HG02852 (cell line): ENCODE measurements around the gene CELF4.

ENCODE experiments used
- ATAC-seq: cut with Tn5 transposase; IDR thresholded peaks from one replicate; pipeline ENCODE4 v1.9.1; 2021; ENCODE audit warnings: mild to moderate bottlenecking, moderate library complexity; ENCODE audit not compliant: unreplicated experiment

CELF4 gene

DNA sequence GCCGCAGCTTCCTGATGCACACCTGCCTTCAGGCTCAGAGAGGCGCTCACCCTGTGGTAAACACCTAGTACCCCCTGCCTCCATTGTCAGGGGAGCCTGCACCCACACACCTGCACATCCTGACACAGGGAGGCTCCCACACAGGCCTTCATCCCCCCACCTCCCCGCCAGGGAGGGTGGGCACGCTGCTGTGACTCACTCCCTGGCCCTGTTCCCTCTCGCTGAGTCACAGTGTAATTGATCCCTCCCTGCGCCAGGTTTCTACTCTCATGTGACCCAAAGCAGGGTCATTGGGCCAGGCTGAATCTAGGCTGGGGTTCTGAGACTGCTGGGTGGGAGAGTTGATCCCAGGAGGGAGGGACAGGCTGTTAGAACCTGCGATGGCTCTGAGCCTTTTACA, 8.5 kb upstream of the CELF4 start:
- no peak for ATAC-seq

DNA sequence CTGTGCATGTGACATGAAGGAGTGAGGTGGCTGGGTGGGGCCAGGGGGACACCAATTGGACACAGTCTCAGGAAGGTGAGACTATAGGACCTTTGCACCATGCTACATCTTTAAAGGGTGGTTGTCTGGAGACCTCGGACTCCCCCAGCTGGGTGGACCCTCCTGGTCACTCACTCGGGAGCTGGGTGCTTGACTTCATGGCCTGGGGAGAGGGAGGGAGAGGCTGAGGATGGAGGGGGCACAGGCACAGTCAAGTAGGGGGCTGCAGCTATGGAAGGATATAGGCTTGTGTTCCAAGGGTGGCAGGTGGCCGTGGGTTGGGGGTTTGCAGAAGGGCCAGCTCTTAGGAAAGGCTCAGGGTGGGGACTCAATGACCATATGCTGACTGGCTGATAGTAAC, 7.1 kb upstream of the CELF4 start:
- no peak for ATAC-seq

DNA sequence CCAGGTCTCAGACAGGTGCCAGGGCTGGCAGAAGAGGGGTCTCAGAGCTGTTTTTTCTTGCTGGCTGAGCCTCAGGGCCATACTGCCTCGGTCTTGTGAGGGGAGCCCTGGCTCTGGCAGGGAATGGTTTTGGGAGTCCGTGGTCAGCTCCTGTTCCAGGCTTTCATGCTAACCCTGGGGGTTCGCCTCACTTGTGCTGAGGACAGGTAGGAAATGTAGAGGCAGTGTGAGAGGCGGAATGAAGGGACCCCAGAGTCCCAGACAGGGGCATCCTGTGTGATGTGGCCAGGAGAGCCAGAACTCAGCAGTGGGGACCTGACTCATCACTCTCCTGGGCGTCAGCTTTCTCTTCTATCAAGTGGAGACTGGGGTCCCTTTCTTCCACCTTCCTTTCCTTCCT, 5.7 kb upstream of the CELF4 start:
- ATAC-seq, result no peak

DNA sequence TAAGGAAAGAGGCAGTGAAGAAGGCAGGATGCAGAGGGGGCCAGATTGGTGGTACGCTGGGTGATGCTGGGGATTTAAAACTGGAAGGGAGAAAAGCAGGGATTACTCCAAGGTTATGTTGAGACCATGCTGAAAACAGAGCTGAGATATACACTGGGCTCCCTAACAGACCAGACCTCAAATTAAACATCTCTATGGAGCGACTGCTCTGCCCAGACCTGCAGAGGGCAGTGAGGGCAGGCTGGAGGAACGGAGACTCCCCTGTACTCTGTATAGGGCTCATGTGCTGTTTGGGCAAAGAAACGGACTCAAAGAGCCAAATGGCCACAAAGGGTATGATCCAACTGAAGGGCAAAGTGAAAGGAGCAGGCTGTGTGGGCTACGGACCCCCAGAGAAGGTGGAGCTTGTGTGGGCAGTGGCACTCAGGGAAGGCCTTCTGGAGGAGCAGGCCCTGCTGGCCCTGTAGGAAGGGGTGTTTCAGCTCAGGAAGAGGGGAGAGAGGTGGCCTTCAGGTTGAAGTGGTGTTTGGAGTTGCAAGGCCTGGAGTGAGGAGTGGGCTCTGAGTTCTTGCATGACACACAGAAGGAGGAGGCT, 4.8 kb upstream of the CELF4 start:
- ATAC-seq, result no peak

DNA sequence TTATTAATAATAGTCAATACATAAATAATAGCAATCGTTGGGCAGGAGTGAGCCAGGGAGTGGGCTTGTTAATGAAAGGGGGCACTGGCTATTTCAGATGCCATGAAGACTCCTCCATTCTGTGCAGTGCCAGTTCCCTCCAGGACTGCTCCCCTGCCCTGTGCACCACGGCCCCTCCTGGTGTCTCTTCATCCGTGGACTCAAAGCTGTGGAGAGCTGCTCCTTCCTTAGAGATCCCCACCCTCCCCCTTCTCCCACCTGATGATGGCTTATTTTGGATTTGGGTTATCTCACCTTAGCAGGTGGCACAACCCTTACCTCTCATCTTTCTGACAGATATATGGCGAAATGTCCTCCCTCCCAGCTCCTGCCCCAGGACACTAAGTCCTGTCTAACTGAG, 3.1 kb upstream of the CELF4 start:
- no peak for ATAC-seq

DNA sequence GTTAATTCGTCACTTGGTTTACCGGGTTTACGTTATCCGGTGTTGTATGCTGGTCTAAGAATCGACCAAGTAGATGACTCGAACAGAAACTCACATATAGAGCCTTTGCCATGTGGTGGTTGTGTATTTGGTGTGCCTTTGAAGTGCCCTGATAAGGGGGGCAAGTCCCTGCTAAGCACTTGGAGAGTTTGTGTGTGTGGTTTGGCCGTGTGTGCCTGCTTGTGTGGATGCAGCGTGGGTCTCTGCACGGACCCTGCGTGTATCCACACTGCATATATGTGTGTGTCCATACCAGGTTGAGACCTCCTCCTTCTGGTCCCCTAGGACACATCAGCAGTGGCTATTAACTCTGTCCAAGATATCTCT, 2.4 kb upstream of the CELF4 start:
- ATAC-seq, result no peak

DNA sequence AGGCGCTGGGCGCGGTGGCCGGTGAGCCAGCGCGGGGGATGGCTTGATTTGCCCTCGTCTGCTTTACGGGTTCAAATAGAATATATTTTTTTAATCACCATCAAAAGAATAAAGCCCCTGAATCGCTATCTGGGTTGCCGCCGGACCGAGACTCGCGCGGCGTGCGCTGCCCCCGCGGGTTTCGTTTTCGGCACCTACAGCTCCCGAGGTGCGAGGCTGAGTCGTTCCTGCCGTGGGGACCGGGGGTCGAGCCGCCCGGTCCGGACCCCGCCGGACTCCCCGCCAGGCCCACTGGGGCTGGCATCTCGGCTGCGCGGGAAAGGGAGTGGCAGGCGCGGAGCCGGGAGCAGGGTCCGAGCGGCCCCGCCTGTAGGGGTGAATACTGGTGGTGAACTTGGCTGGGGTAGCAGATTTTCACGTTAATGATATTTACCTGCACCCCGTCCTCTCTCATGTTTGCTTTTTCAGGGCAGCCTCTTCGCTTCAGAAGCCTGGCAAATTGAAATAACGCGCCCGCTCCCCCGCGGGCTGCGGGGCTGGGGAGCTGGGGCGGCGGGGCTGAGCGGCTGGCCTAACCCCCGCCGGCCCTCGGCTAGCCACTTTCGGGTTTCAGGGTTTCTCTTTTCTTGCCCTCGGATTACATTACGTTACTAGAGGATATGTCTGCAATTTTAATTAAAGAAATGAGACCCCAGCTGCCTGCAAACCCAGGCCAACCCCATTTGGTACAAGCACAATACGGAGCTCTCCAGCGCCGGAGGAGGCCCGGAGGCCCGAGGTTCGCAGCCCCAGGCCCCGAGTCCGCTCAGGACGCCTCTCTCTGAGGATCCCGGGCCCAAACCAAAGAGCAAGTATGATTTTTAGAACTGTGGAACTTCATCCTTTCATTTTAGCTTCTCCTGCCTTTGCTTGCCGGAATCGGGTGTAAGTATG, 1.7 kb upstream of the CELF4 start:
- no peak for ATAC-seq

DNA sequence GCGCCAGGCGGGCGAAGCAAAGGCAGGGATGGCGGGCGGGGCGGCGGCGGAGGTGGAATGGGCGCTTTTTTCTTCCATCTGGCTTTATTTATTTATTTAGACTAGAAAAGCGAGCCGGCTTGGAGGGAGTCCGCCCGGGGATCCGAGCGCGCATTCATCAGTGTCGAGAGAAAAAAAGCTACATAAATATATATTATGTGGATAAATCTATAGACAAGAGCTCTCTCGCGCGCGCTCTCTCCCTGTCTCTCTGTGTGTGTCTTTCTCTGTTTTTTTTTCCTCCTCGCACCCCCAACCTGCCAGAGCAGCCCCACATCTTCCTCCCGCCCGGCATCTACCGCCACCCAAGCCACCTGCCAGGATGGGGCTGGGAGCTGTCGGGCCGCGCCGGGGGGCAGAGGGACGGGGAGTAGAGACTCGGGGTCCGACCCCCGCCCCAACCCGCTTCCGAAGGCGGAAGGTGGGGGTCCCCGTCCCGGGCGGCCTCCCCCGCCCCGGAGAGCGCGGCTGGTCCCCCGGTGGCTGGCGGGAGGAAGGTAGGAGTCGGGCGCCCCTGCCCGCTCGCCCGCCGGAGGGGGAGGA, 972 bp upstream of the CELF4 start:
- ATAC-seq, result no peak

DNA sequence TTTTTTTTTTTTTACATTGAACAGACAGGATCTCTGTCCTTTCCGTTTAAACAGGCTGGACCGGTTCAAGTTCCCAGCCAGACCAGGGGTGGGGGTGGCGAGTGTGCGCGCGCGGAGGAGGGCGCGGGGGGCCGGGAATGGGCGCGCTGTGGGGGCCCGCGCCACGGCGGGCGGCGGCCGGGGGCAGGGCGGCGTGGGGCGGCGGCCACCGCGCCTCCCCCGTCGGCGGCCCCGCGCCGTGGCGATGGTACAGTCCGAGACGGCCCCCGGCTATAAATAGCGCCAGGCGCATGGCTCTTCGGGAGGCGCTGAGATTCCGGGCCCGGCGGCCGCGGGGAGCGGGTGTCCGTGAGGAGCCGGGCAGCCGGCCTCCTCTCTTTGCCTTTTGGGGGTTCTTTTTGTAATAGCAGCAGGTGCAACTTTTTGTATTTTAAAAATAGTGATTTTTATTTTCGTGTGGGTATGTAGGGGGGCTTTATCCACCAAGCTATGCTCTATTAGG, 430 bp upstream of the CELF4 start:
- ATAC-seq, result no peak

DNA sequence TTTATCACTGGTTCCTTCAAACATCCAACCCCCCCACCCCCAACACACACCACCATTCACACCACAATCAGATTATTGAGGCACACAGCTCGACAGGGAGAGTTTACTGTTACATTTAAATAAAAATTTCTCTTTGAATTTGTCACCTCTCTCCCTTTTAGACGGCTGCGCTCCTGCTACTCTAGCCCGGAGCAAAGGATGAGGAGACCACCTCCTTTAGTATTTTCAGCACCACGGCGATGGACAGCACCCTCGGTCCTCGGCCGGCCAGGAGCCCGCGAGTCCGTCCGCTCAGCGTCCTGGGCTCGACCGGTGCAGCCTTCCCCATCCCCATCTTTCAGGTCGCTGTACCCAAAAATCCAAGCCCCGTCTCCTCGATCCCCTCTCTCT, 892 bp downstream of the CELF4 start:
- ATAC-seq, result no peak

DNA sequence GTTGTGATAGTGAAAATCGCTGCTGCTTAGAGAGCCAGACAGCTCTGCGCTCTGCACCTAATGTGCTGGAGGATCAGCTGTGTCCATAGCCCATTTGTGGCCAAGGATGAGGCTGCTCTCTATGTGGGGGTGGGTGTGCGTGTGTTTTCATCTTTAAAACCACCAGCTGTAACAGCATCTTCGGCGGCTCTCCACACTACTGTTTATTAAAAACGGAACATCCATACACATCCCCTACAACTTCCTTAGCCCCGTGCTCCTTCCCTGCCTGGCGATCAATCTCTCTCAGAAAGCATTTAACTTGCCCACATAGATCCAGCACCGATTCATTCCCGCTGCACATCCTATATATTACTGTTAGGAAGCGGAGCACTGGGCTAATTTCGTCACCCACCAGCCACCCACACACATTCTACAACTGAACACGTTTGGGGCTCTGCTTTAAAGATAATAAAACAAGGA, 1.6 kb downstream of the CELF4 start:
- no peak for ATAC-seq

DNA sequence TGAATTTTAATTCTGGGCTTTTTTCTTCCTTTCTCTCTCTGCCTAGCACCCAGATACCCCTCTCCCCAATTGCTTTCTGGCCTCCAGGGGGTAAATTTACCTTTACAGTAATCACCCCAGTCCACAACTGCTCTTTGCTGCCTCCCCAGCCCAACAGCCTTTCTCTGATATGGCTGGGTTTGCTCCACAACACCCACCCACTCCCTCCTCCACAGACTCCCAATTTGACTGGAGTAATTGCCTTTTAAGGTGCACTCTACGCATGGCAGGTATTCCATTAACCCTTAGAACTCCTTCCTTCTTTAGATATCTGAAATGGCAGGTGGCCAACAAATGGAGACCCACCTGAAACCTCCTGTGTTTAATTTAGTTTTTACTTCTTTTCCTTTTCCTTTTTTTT, 3.6 kb downstream of the CELF4 start:
- no peak for ATAC-seq

DNA sequence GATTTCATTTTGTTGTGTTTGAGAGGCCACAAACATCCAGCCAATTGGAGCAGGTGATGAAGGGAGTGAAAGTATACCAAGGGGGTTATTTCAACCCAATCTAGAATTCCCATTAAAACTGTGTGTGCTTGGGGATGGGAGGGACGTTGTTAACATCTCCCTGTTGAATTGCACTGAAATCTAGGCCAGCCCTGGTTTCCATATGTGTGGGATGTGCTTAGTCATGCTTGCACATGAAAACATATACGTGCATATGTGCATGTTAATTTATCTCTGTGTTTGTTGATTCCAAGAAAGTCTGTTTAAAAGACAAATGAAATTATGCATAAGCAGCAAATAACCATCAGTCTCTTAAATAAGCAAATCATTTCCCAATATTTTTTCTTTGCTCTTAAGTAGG, 5.6 kb downstream of the CELF4 start:
- no peak for ATAC-seq

DNA sequence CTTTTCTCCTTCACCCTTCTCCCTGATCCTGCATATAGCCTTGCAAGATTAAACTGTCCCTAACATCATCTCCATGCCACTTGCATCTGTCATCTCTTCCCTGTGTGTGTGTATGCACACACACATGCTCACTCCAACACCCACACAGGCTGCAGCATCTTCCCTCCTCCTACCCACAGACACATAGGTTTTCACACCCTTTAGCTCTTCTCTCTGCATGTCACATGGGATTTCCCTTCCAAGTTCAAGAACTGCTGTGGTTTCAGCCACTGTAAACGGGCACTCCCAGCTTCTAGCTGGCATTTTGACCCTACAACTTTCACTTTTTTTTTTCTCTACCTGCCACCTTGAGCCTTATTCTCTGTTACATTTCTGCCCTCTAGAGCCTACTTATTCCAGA, 6.4 kb downstream of the CELF4 start:
- ATAC-seq, result no peak

DNA sequence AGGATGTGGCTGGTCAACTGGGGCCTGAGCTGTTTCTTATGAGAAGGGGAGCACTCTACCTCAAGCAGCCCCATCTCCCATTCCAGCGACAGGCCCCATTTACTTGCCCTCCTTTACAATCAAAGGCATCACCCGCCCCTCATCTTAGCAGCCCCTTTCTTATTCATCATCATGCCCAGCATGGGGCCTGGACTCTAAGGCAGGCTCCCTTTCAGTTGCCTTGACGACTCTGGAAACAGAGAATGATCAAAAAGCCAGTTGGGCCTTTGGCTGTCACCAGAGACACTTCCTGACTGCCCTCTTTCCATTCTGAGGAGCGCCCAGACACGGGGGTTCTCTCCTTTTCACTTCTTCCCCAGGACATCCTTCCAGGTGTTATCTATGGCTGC, 11.2 kb downstream of the CELF4 start:
- no peak for ATAC-seq

DNA sequence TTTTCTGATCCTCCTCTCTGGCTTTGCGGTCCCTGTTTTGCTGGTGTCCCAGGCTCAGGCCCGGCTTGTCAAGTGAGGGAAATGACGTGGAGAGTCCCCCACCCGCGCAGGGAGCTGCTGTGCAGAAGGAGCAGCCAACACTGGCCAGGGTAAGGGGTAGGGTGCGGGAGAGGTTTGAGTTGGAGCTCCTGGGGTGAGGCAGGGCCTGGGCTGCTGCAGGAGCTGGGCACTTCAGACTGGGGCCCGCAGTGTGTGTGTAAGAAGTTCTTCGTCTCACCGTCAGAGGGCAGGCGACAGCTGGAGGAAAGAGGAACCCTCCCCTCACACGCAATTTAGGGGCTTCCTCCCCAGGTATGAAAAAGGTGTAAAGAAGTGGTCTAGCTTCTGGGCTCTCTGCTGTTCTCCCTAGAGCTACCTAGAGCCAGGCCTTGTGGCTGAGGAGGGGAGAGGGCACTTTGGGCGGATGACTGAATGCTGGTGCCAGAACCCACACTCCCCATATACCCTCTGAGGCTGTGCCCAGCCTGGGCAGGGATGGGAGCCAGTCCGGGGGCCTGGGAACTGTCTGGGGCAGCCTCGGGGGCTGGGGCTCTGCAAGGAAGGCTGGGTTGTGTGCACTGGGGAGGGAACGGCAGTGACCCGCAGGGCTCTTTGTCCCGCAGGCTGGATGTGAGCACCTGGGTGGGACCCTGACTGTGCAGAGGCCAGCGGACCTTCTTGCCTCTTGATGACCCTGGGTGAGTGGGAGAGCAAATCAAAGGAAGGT, 11.8 kb downstream of the CELF4 start:
- ATAC-seq, result no peak

DNA sequence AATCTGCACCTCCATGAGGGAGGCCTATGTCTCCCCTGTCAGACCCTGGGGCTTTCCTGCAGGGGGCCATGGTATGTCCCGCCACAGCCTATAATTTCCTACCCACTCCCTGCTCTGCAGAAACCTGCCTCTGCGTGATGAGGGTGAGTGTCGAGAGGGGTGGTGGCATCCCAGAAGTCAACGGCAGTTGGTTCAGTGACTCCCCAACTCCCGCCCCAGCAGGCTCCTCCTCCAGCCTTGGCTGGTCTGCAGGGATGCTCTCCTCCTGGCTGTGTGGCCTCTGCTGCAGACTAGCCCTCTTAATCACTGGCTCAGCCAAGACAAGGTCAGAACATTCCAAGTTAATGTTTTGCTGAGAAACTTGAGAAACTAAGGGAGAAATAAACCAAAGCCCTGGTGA, 13.3 kb downstream of the CELF4 start:
- ATAC-seq, result no peak

DNA sequence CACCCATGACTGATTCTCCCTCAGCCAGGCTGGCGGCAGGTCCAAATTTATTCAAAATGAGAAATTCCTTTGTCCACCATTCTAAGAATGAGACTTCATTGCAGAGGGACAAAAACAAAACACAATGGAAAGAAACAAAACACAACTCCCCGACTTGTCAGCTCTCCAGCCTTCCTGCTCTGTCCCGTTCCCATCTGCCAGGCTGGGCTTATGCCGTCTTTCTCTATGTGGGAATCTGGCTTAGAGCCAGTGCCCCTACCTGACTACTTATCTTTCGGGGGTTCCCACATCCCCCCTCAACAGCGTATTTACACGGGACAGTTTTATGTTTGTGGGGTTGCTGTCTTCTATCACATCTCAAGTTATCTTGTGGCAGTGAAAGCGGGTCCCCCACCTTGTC, 13.8 kb downstream of the CELF4 start:
- ATAC-seq, result no peak

DNA sequence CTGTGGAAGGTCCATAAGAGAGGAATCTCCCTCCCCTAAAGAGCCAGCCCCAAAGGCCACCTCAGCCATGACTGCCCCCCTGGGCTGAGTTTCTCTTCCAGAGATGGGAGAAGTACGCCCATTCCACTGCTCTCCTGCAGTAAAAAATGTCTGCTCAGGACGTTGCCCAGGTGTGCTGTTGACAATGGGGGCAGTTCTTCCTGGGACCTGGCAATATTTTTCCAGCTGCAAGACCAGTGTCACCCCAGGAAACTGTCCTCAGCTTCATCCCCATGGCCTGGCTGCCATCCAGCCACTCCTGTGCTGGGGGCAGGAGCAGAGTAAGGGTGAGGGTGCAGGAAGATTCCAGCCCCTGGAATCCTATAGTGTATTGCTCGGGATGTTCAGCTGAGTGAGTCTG, 14.3 kb downstream of the CELF4 start:
- no peak for ATAC-seq

DNA sequence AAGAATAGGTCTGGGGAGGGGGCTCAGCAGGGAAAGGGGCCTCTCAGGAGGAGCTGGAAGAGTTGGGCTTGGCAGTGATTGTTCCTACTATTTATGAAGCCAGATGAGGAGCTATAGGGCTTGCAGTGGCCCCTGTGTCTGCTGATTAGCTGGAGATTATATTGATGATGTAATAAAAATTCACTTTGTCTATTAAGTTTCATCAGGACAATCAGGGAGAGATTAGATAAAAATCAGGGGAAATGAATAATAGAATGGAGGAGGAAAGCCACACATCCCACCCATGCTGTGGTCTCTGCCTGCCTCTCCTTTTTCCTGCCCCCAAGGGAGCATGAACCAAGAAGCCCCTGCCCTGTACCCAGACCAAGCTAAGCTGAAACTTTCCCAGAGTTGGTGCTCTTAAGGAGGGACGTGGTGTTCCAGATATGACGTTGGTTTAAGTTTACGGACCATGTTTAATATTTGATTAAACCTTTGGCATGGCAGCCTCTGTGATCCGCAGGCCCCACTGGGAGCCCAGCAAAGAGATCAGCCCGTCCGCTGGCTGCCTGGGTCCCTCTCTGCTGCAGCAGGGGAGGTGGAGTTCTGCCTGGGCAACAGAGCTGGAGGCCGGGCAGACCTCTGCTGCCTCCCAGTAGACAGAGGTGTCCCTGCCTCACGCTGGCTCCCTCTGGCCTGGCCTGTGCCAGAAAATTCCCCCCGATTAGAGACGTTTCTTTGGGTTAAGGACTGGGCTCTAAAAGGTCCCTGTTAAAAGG, 15.3 kb downstream of the CELF4 start:
- no peak for ATAC-seq
